Measurements from ENCODE around the gene TMEM184A.

Gene TMEM184A

GRCh38 chr7:1569440-1569832, 13.4 kb upstream of the TMEM184A start:
- no peak for DNase-seq (ENCODE audit: low read depth, low spot score)

GRCh38 chr7:1569016-1569415, 13.0 kb upstream of the TMEM184A start:
- no peak for DNase-seq (ENCODE audit: low read depth, low spot score)

More at GRCh38 chr7:1569440-1569832, 13.4 kb upstream of the TMEM184A start:
- peak overlapping the region; percentile 80 for H3K27ac ChIP-seq

GRCh38 chr7:1567896-1568510, 12.0 kb upstream of the TMEM184A start:
- H3K27ac ChIP-seq, result peak overlapping the region; percentile 49
- DNase-seq (ENCODE audit: low read depth, low spot score), result no peak

More at GRCh38 chr7:1569016-1569415, 13.0 kb upstream of the TMEM184A start:
- H3K27ac ChIP-seq, result no peak overlapping the region

GRCh38 chr7:1567049-1567771, 11.2 kb upstream of the TMEM184A start:
- no peak for DNase-seq (ENCODE audit: low read depth, low spot score)
- H3K27ac ChIP-seq, result peak overlapping the region; percentile 49

GRCh38 chr7:1566687-1567048, 10.7 kb upstream of the TMEM184A start:
- peak overlapping the region; percentile 49 for H3K27ac ChIP-seq
- DNase-seq (ENCODE audit: low read depth, low spot score), result no peak

GRCh38 chr7:1564603-1565022, 8.6 kb upstream of the TMEM184A start:
- DNase-seq (ENCODE audit: low read depth, low spot score), result no peak
- H3K27ac ChIP-seq, result no peak overlapping the region

GRCh38 chr7:1563981-1564602, 8.1 kb upstream of the TMEM184A start:
- no peak overlapping the region for H3K27ac ChIP-seq

GRCh38 chr7:1562597-1563051, 6.6 kb upstream of the TMEM184A start:
- no peak overlapping the region for H3K27ac ChIP-seq
- no peak for DNase-seq (ENCODE audit: low read depth, low spot score)

More at GRCh38 chr7:1563981-1564602, 8.1 kb upstream of the TMEM184A start:
- no peak for DNase-seq (ENCODE audit: low read depth, low spot score)

- no peak overlapping the region for H3K27ac ChIP-seq
- no peak for DNase-seq (ENCODE audit: low read depth, low spot score)
Measured at GRCh38 chr7:1562116-1562515, 6.1 kb upstream of the TMEM184A start.

GRCh38 chr7:1561036-1561940, 5.3 kb upstream of the TMEM184A start:
- DNase-seq (ENCODE audit: low read depth, low spot score), result no peak
- no peak overlapping the region for H3K27ac ChIP-seq

- H3K27ac ChIP-seq, result peak overlapping the region; percentile 74
- DNase-seq (ENCODE audit: low read depth, low spot score), result no peak
Measured at GRCh38 chr7:1560620-1561031, 4.6 kb upstream of the TMEM184A start.

GRCh38 chr7:1559626-1560590, 3.9 kb upstream of the TMEM184A start:
- peak overlapping the region; percentile 74 for H3K27ac ChIP-seq

GRCh38 chr7:1558841-1559625, 3.0 kb upstream of the TMEM184A start:
- H3K27ac ChIP-seq, result peak overlapping the region; percentile 74
- DNase-seq (ENCODE audit: low read depth, low spot score), result no peak

More at GRCh38 chr7:1559626-1560590, 3.9 kb upstream of the TMEM184A start:
- no peak for DNase-seq (ENCODE audit: low read depth, low spot score)

- H3K27ac ChIP-seq, result peak overlapping the region; percentile 74
- no peak for DNase-seq (ENCODE audit: low read depth, low spot score)
Measured at GRCh38 chr7:1558181-1558811, 2.3 kb upstream of the TMEM184A start.

- DNase-seq (ENCODE audit: low read depth, low spot score), result no peak
- H3K27ac ChIP-seq, result peak overlapping the region; percentile 74
Measured at GRCh38 chr7:1557771-1558170, 1.8 kb upstream of the TMEM184A start.

GRCh38 chr7:1557006-1557405, 1.0 kb upstream of the TMEM184A start:
- DNase-seq (ENCODE audit: low read depth, low spot score), result no peak
- peak overlapping the region; percentile 94 for H3K27ac ChIP-seq

GRCh38 chr7:1555046-1555812, 776 bp downstream of the TMEM184A start:
- DNase-seq (ENCODE audit: low read depth, low spot score), result no peak
- H3K27ac ChIP-seq, result peak overlapping the region; percentile 94

Measured in epithelial cell of prostate (primary cell).